ENCODE measurements around the gene TDRD10. TPM values are rescaled to one million over a fixed set of nuclear protein-coding genes. Genes with fewer than 3 reads are reported as not detected.

Gene TDRD10
- total and polyA plus RNA-seq, 2 experiments from 2014 or later = 0.29 TPM; not detected in 1

- Histone ChIP-seq H3K4me3 (no peak overlapping the region), H3K4me1 (ENCODE audit: insufficient read depth) (peaks cover 16% of the 10 kb centered on the region), H2AFZ (no peak overlapping the region), H3K4me2 (no peak overlapping the region), H3K36me3 (ENCODE audit: insufficient read depth) (0 out of 2 replicates have a peak, but pooled peaks cover 3% of the 10 kb centered on the region), H3K27me3 (ENCODE audit: insufficient read depth) (0 out of 2 replicates have a peak, but pooled peaks cover 2% of the 10 kb centered on the region), H3K9me2 (ENCODE audit: insufficient read depth) (peaks cover 9% of the 10 kb centered on the region; the same call in 1 of the 2 replicates), H3F3A (replicated peaks; ENCODE audit: low read depth) (no peaks in the 10 kb centered on the region), H4K20me1 (replicated peaks; ENCODE audit: insufficient read depth) (no peaks in the 10 kb centered on the region), H3K79me2 (replicated peaks; ENCODE audit: insufficient read depth) (no peaks in the 10 kb centered on the region), H3K27ac (ENCODE audit: low read depth) (no peak overlapping the region)
- no peak for DNase-seq (ENCODE audit: low spot score)
- Mint-ChIP-seq H3K27me3 (ENCODE audit: insufficient read depth, low read depth, poor library complexity) (peaks cover 8% of the 10 kb centered on the region), H3K27ac (no peak overlapping the region), H3K4me3 (no peak overlapping the region), H3K36me3 (ENCODE audit: low read depth) (no peaks in the 10 kb centered on the region), H3K9me3 (no peaks in the 10 kb centered on the region), H3K4me1 (peaks cover 15% of the 10 kb centered on the region)
- ATAC-seq = no peak
- TF ChIP-seq, protein P1, sequence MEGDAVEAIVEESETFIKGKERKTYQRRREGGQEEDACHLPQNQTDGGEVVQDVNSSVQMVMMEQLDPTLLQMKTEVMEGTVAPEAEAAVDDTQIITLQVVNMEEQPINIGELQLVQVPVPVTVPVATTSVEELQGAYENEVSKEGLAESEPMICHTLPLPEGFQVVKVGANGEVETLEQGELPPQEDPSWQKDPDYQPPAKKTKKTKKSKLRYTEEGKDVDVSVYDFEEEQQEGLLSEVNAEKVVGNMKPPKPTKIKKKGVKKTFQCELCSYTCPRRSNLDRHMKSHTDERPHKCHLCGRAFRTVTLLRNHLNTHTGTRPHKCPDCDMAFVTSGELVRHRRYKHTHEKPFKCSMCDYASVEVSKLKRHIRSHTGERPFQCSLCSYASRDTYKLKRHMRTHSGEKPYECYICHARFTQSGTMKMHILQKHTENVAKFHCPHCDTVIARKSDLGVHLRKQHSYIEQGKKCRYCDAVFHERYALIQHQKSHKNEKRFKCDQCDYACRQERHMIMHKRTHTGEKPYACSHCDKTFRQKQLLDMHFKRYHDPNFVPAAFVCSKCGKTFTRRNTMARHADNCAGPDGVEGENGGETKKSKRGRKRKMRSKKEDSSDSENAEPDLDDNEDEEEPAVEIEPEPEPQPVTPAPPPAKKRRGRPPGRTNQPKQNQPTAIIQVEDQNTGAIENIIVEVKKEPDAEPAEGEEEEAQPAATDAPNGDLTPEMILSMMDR (conservative IDR thresholded peaks at IDR 0.05; ENCODE audit: low read depth in 2 of 2) = no peak
- TF ChIP-seq, protein P2, sequence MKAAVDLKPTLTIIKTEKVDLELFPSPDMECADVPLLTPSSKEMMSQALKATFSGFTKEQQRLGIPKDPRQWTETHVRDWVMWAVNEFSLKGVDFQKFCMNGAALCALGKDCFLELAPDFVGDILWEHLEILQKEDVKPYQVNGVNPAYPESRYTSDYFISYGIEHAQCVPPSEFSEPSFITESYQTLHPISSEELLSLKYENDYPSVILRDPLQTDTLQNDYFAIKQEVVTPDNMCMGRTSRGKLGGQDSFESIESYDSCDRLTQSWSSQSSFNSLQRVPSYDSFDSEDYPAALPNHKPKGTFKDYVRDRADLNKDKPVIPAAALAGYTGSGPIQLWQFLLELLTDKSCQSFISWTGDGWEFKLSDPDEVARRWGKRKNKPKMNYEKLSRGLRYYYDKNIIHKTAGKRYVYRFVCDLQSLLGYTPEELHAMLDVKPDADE (IDR thresholded peaks at IDR 0.05) = no peak
- TF ChIP-seq NANOG (IDR thresholded peaks at IDR 0.05; ENCODE audit: borderline replicate concordance) (no peak), EZH2phosphoT487 (IDR thresholded peaks at IDR 0.05; ENCODE audit: unreplicated experiment) (no peak), EZH2 (IDR thresholded peaks at IDR 0.05; ENCODE audit: low read depth, unreplicated experiment) (no peak), ZNF114 (CRISPR knock-in tag; IDR thresholded peaks at IDR 0.05) (no peak), CREB1 (CRISPR knock-in tag; IDR thresholded peaks at IDR 0.05; ENCODE audit: low read depth) (no peak), JUNB (IDR thresholded peaks at IDR 0.05; ENCODE audit: unreplicated experiment) (no peak), ZNF331 (CRISPR knock-in tag; IDR thresholded peaks at IDR 0.05; ENCODE audit: low read depth) (no peak), STAT1 (IDR thresholded peaks at IDR 0.05; ENCODE audit: unreplicated experiment) (no peak), POLR2AphosphoS5 (IDR thresholded peaks at IDR 0.05; ENCODE audit: low read depth) (no peak)
- TF ChIP-seq, protein P3, sequence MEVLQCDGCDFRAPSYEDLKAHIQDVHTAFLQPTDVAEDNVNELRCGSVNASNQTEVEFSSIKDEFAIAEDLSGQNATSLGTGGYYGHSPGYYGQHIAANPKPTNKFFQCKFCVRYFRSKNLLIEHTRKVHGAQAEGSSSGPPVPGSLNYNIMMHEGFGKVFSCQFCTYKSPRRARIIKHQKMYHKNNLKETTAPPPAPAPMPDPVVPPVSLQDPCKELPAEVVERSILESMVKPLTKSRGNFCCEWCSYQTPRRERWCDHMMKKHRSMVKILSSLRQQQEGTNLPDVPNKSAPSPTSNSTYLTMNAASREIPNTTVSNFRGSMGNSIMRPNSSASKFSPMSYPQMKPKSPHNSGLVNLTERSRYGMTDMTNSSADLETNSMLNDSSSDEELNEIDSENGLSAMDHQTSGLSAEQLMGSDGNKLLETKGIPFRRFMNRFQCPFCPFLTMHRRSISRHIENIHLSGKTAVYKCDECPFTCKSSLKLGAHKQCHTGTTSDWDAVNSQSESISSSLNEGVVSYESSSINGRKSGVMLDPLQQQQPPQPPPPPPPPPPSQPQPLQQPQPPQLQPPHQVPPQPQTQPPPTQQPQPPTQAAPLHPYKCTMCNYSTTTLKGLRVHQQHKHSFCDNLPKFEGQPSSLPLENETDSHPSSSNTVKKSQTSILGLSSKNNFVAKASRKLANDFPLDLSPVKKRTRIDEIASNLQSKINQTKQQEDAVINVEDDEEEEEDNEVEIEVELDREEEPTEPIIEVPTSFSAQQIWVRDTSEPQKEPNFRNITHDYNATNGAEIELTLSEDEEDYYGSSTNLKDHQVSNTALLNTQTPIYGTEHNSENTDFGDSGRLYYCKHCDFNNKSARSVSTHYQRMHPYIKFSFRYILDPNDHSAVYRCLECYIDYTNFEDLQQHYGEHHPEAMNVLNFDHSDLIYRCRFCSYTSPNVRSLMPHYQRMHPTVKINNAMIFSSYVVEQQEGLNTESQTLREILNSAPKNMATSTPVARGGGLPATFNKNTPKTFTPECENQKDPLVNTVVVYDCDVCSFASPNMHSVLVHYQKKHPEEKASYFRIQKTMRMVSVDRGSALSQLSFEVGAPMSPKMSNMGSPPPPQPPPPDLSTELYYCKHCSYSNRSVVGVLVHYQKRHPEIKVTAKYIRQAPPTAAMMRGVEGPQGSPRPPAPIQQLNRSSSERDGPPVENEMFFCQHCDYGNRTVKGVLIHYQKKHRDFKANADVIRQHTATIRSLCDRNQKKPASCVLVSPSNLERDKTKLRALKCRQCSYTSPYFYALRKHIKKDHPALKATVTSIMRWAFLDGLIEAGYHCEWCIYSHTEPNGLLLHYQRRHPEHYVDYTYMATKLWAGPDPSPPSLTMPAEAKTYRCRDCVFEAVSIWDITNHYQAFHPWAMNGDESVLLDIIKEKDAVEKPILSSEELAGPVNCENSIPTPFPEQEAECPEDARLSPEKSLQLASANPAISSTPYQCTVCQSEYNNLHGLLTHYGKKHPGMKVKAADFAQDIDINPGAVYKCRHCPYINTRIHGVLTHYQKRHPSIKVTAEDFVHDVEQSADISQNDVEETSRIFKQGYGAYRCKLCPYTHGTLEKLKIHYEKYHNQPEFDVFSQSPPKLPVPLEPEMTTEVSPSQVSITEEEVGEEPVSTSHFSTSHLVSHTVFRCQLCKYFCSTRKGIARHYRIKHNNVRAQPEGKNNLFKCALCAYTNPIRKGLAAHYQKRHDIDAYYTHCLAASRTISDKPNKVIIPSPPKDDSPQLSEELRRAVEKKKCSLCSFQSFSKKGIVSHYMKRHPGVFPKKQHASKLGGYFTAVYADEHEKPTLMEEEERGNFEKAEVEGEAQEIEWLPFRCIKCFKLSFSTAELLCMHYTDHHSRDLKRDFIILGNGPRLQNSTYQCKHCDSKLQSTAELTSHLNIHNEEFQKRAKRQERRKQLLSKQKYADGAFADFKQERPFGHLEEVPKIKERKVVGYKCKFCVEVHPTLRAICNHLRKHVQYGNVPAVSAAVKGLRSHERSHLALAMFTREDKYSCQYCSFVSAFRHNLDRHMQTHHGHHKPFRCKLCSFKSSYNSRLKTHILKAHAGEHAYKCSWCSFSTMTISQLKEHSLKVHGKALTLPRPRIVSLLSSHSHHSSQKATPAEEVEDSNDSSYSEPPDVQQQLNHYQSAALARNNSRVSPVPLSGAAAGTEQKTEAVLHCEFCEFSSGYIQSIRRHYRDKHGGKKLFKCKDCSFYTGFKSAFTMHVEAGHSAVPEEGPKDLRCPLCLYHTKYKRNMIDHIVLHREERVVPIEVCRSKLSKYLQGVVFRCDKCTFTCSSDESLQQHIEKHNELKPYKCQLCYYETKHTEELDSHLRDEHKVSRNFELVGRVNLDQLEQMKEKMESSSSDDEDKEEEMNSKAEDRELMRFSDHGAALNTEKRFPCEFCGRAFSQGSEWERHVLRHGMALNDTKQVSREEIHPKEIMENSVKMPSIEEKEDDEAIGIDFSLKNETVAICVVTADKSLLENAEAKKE (CRISPR knock-in tag; IDR thresholded peaks at IDR 0.05) = no peak
- TF ChIP-seq, protein P4, sequence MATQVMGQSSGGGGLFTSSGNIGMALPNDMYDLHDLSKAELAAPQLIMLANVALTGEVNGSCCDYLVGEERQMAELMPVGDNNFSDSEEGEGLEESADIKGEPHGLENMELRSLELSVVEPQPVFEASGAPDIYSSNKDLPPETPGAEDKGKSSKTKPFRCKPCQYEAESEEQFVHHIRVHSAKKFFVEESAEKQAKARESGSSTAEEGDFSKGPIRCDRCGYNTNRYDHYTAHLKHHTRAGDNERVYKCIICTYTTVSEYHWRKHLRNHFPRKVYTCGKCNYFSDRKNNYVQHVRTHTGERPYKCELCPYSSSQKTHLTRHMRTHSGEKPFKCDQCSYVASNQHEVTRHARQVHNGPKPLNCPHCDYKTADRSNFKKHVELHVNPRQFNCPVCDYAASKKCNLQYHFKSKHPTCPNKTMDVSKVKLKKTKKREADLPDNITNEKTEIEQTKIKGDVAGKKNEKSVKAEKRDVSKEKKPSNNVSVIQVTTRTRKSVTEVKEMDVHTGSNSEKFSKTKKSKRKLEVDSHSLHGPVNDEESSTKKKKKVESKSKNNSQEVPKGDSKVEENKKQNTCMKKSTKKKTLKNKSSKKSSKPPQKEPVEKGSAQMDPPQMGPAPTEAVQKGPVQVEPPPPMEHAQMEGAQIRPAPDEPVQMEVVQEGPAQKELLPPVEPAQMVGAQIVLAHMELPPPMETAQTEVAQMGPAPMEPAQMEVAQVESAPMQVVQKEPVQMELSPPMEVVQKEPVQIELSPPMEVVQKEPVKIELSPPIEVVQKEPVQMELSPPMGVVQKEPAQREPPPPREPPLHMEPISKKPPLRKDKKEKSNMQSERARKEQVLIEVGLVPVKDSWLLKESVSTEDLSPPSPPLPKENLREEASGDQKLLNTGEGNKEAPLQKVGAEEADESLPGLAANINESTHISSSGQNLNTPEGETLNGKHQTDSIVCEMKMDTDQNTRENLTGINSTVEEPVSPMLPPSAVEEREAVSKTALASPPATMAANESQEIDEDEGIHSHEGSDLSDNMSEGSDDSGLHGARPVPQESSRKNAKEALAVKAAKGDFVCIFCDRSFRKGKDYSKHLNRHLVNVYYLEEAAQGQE (IDR thresholded peaks at IDR 0.05; ENCODE audit: unreplicated experiment) = no peak
Measured at GRCh38 chr1:154492115-154492514, 9.9 kb upstream of the TDRD10 start.

Measured in GM23338 (cell line).